NCI-H1930 (cell line): ENCODE measurements around the gene KAZN.
A peak's percentile ranks its signal among the peaks of the same experiment; 100 is the strongest.

Experiments
- DNase-seq, 2 experiments: peaks; one replicate each; lab custom pipeline; 2025; lab: John Stamatoyannopoulos, UW

Gene KAZN

GRCh38 chr1:14713077-14713476, 114.6 kb downstream of the KAZN start:
- DNase-seq, result no peak

DNA sequence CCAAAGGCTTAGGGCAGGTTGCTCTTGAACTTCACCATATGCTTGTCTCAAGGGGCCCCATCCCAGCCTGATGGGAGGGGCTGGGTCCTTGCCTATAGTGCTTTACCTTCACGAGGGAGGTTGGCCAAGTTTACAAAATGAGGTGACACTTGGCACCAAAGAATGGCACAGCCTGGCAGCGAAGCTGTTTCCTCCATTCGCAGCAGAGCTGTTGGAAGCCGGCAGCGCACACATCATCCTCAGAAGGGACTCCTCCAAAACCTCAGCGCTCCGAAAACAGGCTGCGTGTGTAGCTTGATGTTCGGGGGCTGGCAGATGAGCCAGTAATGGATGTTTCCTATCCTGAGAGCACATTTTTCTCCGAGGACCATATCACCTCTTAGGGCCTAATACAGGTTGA, 116.8 kb downstream of the KAZN start:
- no peak for DNase-seq

- DNase-seq, result no peak
These were observed 117.3 kb downstream of the KAZN start for GRCh38 chr1:14715802-14716201.

GRCh38 chr1:14716474-14716873, 118.0 kb downstream of the KAZN start:
- DNase-seq, result no peak

DNA sequence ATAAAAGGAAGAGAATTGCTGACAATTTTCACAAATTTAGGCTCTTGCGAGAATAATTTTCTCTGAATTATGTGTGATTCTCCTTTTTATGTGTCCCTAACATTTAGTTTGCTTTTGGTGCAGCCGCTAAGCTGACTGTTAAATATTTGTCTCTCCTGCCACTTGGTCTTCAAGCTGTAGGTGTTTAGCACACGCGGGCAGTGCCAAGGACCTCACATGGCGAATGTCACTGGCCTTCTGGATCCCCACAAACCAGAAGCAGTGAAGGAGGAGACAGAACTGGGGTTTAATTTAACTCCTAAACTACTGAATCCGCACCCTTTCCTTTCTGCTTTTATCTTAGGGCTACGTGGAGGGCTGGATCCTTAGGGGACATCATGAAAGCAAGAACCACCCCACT, 120.0 kb downstream of the KAZN start:
- DNase-seq, result no peak

- no peak for DNase-seq
These were observed 124.9 kb downstream of the KAZN start for GRCh38 chr1:14723401-14723800.

DNA sequence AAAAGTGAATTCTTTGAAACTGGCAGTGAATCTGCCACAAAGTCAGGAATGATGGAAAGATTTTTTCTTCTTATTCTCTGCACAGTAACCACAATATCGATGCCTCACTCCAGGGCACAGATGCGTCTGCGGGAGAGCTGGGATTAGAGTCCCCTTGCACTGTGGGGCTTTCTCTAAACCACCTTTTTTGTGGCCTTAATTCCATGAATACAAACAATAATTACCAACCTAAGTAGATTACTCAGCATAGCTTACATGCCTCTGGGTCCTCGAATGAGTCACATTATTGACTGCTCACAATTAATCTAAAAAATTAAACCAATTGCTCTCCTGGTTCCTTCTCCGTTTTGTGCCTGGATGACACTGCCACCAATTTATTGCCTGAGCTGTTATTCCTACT, 125.8 kb downstream of the KAZN start:
- DNase-seq, result no peak

- DNase-seq, result no peak
These were observed 126.2 kb downstream of the KAZN start for GRCh38 chr1:14724678-14725077.

DNA sequence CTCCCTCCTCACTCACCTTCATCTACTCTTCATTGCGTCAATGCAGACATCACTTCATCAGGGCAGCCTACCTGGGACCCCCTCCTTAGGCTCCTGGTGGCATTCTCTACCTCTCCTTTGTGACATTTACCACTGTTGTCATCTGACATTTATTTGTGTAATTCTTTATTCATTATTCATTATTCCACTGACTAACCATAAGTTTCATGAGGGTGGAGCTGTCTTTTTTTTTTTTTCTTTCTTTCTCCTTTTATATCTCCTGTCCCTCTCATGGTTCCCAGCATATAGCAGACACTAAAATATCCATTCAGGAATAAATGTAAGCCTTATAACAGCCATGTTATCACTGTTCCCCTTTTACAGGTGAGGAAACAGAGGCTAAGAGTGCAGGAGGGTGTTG, 126.8 kb downstream of the KAZN start:
- no peak for DNase-seq

DNA sequence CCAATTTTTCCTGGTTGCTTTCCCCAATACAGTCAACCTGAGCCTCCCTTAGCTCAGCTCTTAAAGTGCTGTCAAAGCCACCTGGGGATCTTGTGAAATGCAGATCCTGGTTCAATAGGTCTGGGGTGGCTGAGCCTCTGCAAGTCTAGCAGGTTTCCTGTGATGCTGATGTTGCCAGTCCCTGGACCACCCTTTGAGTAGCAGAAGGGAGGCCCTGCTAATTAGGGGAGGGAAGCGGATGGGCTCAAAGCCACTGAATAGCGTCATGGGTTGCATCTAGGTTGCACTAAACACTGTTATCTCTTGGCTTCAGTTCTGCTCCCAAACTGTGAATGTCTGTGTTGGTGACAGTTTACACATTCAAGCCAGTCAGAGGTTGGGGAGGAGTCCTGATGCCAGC, 127.2 kb downstream of the KAZN start:
- no peak for DNase-seq

DNA sequence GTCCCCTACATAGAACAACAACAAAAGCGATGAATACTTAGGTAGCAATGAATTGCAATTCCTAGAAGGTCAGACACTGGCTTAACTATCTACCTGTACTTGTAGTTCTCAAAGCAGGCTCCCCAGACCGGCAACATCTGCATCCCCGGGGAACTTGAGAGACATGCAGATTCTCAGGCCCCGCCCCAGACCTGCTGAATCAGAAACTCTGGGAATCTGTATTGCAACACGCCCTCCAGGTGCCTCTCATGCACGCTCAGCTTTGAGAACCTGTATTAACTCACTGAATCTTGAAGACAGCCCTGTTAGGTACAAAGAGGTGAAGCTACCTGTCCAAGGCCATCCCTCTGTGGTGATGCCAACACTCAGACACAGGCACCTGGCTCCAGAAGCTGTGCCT, 128.1 kb downstream of the KAZN start:
- no peak for DNase-seq

DNA sequence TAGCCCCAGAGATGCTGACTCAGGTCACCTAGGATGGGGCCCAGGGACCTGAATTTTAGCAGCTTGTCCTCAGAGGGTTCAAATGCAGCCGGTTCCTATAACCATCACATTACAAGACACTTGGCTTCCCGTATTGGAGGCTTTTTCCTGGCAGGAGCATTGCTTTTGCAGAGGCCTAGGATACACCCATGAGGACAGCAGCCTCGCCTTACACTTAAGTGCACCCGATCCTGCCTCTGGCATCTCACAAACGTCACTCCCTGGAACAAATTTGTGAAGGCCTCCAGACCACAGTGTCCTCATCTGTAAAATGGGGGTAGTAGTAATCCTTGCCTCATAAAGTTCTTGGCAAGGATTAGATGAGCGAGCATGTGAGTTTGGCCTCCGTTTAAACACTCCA, 130.0 kb downstream of the KAZN start:
- DNase-seq, result no peak

- DNase-seq, result no peak
These were observed 134.2 kb downstream of the KAZN start for GRCh38 chr1:14732728-14733047.

GRCh38 chr1:14733048-14733778, 134.7 kb downstream of the KAZN start:
- no peak for DNase-seq

GRCh38 chr1:14733779-14734140, 135.3 kb downstream of the KAZN start:
- no peak for DNase-seq

DNA sequence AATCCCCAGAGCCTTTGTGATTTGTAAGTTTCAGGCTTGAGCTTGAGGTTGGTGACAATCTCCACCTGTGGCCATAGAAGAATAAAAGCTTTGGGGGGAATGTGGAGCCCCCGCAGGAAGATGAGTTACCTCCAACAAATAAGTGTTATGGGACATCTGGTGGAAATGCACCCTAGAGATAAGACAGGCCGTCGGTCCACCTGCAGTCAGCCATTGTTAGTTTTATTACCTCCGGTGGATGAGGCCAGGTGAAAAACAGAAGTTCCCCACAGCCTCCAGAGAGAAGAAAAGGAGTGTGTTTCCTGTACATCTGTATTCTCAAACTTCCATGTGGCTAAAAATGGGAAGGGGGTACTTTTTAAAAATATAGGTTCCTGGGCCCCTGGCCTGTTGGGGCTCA, 137.4 kb downstream of the KAZN start:
- peak in 1 of 2 experiments; percentile 15 for DNase-seq

DNA sequence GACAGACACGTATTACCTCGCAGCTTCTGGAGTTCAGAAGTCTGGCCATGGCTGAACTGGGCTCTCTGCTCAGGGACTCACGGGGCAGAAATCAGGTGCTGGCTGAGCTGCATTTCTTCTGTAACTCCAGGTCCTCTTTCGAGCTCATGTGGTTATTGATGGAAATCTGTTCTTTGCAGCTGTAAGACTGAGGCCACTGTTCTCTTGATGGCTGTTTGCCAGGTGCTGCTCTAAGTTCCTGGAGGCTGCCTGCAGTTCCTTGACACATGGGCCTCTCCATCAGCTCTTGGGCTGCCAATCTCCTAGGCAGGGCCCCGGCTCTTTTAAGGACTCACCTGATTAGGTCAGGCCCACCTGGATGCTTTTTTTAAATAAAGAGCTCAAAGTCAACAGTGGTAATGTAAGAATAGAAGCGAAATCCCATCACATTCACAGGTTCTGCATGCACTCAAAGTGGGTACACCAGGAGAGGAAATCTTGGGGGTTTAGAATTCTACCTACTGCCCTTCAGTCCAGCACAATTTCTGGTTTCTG, 139.1 kb downstream of the KAZN start:
- DNase-seq, result no peak

DNA sequence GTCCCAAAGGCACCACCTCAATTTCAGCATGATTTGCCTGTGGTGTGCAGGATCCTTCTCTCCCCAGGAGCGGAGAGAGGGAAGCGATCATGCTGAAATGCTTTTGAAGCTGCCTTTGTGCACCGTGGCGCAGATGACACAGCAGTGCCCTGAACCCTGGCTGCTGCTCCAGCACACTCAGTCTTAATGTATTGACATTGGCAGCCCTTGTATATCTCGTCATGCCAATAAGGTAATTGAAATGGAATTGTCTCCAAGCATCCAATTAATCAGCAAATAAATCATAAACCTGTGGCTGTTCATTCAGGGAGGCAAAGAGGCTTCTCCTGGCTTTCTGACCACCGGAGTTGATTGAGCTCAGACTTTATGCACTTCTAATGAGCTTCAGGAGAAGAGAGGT, 139.8 kb downstream of the KAZN start:
- DNase-seq, result peak; percentile 50 to 71

DNA sequence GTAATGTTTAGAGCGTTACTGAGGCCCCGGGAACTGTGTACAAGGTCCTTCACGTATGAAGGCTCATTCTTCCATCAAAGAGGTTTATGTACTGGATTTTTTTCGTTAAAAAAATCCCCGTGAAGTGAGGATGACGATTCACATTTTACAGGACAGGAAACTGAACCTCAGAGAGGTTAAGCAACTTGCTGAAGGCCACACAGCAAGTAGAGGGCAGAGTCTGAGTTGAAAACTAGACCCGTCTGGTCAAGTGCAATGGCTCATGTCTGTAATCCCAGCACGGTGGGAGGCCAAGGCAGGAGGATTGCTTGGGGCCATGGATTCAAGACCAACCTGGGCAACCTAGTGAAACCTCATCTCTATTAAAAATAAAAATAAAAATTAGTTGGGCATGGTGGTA, 140.2 kb downstream of the KAZN start:
- DNase-seq, result no peak

DNA sequence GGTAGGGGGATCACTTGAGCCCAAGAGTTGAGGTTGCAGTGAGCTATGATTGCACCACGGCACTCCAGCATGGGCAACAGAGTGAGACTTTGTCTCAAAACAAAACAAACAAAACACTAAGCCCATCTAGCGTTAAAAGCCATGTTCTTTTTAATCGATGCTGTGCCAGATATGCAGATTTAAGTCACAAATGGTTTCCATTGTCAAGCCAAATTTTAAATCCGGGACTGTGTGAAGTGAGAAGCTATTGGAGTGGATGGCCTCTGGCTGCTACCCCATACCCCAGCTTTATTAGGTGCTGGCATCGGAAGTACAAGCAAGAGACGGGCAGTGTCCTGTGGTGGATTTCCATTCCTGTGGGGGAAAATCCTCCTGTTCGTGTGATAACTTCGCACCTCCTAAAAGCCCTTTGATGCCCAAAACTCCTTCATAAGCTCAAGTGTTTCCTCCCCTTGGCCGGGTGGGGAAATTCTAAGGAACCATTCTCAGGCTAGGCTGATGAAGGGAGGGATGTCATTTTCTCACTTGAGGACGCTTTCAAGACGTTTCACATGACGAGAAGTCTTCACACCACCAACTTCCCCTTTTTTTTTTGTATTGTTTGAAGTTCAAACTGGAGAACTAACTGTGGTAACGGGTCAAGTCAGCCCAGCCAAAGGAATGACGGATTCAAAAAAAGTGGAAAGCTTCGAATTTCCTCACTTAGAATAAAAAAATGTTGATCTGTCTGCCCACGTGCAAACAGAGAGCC, 140.8 kb downstream of the KAZN start:
- no peak for DNase-seq

GRCh38 chr1:14740016-14740415, 141.5 kb downstream of the KAZN start:
- no peak for DNase-seq

DNA sequence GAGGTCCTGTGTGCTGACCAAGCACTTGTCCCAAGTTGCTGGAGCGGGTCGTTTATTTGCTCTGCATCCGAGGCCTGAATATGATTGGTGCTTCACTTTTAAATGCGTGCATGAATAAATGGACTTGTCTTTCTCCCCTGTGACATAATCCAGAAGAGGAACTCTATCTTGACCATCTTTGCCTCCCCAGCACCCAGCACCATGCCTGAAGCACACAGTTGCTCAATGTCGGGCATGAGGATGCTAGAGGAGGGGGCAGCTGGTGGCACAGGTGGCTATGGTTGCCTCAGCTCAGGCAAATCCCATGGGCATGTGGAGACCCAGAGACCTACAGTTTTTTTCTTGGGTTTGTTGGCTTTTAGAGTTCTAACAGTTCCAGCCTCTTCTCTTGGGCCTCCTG, 142.6 kb downstream of the KAZN start:
- DNase-seq, result no peak

- no peak for DNase-seq
These were observed 143.0 kb downstream of the KAZN start for GRCh38 chr1:14741532-14741931.
